Testis (tissue), 2 donors: ENCODE measurements around the gene FOXN1.

Source experiments
- POLR2A ChIP-seq: fragments of 450-650 bp; IDR thresholded peaks from one replicate; pipeline ENCODE4 v1.6.1; 2017; ENCODE audit warnings: antibody characterized with exemption, mild to moderate bottlenecking, moderate library complexity
- TF ChIP-seq, protein P1 (sequence below), 3 experiments: fragments of 450-650 bp in 2 of 3; fragments of 200-600 bp in 1 of 3; sonication (generic) in 1 of 3; IDR thresholded peaks; one replicate each; pipeline ENCODE4 v1.5.1; 2016 to 2019; ENCODE audit warnings: antibody characterized with exemption in 3 of 3, mild to moderate bottlenecking in 2 of 3, moderate library complexity in 1 of 3

DNA sequence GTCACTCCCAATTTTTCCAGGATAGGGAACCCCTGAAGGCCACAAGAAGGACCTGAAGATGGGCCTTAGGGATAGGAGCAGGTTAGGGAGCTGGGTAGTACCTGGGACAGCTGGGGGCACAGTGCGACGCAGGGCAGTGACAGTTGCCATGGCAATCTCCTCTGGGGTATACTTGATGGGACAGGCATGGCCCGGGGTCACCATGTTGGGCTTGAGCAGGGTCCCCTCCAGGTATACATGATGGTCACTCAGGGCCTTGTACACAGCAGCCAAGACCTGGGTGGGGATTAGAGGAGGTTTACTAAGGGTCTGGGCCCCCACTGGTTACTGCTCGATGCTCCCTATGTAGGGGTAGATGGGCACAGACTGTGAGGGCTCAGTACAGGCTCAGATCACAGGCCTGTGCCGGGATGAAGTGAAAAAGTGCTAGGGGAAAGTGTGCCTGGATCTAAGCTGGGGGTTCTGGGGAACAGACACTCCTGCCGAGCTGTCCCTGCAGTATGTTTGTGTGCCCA lies 67.9 kb downstream of the FOXN1 start:
- TF ChIP-seq POLR2A, result no peak
- TF ChIP-seq, protein P1, sequence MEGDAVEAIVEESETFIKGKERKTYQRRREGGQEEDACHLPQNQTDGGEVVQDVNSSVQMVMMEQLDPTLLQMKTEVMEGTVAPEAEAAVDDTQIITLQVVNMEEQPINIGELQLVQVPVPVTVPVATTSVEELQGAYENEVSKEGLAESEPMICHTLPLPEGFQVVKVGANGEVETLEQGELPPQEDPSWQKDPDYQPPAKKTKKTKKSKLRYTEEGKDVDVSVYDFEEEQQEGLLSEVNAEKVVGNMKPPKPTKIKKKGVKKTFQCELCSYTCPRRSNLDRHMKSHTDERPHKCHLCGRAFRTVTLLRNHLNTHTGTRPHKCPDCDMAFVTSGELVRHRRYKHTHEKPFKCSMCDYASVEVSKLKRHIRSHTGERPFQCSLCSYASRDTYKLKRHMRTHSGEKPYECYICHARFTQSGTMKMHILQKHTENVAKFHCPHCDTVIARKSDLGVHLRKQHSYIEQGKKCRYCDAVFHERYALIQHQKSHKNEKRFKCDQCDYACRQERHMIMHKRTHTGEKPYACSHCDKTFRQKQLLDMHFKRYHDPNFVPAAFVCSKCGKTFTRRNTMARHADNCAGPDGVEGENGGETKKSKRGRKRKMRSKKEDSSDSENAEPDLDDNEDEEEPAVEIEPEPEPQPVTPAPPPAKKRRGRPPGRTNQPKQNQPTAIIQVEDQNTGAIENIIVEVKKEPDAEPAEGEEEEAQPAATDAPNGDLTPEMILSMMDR (IDR thresholded peaks at IDR 0.05), result no peak
